ENCODE data around the gene CREG2. TPM values are rescaled to one million over a fixed set of nuclear protein-coding genes. Genes with fewer than 3 reads are reported as not detected.

The CREG2 gene
- total RNA-seq, 1 experiment from 2014 or later = 0.21 TPM

- Histone ChIP-seq H3K36me3 (ENCODE audit: control insufficient read depth, insufficient read depth, low read length) (no peaks in the 10 kb centered on the region), H3K4me1 (ENCODE audit: control insufficient read depth, insufficient read depth, low read length) (no peaks in the 10 kb centered on the region), H3K9me3 (ENCODE audit: control insufficient read depth, insufficient read depth, low read depth, low read length) (no peaks in the 10 kb centered on the region), H3K4me3 (ENCODE audit: low read depth in 2 of 2, low read length in 2 of 2) (no peak overlapping the region), H3K27me3 (ENCODE audit: control insufficient read depth, insufficient read depth, low read length) (peaks cover 17% of the 10 kb centered on the region), H3K27ac (ENCODE audit: low read length) (no peak overlapping the region)
- ChIA-PET POLR2A (no interaction called here), CTCF (interaction anchor here (1.6 kb wide), 1 partner anchor 40 kb away, joined by 8 read pairs; no protein-coding TSS in a partner anchor)
- in situ Hi-C loops (cut with HindIII; ENCODE audit: low pct_unique_long_range_greater_than_20kb, low sequenced_read_pairs) = no loop called here
- no peak for ATAC-seq
- no peak for DNase-seq (ENCODE audit: low read depth, low spot score)
- no TSS peak for BruUV-seq (replicated peaks)
- TF ChIP-seq CTCF (IDR thresholded peaks at IDR 0.05) (no peak), REST (IDR thresholded peaks at IDR 0.05; ENCODE audit: insufficient read depth in 1 of 2, low read depth in 2 of 2, low read length in 1 of 2) (no peak), SIN3A (IDR thresholded peaks at IDR 0.05; ENCODE audit: borderline replicate concordance, insufficient read depth, low read depth, low read length) (no peak), POLR2AphosphoS5 (IDR thresholded peaks at IDR 0.05; ENCODE audit: low read depth, low read length) (no peak)
- intact Hi-C loops (cut with micrococcal nuclease; ENCODE audit: unreplicated experiment) = no loop called here
Observed at GRCh38 chr2:101382442-101382841, 4.9 kb downstream of the CREG2 start.

GRCh38 chr2:101380376-101380775, 6.9 kb downstream of the CREG2 start:
- Histone ChIP-seq H3K9me3 (ENCODE audit: control insufficient read depth, insufficient read depth, low read depth, low read length) (no peaks in the 10 kb centered on the region), H3K4me3 (ENCODE audit: low read depth in 2 of 2, low read length in 2 of 2) (no peak overlapping the region), H3K27ac (ENCODE audit: low read length) (no peak overlapping the region), H3K36me3 (ENCODE audit: control insufficient read depth, insufficient read depth, low read length) (no peaks in the 10 kb centered on the region), H3K27me3 (ENCODE audit: control insufficient read depth, insufficient read depth, low read length) (peaks cover 5% of the 10 kb centered on the region), H3K4me1 (ENCODE audit: control insufficient read depth, insufficient read depth, low read length) (no peaks in the 10 kb centered on the region)
- ATAC-seq (no peak), DNase-seq (ENCODE audit: low read depth, low spot score) (no peak)
- CTCF ChIA-PET = interaction anchor here (0.6 kb wide), 1 partner anchor 437 kb away, joined by 3 read pairs; no protein-coding TSS in a partner anchor
- TF ChIP-seq SIN3A (IDR thresholded peaks at IDR 0.05; ENCODE audit: borderline replicate concordance, insufficient read depth, low read depth, low read length) (no peak), CTCF (IDR thresholded peaks at IDR 0.05) (no peak), REST (IDR thresholded peaks at IDR 0.05; ENCODE audit: insufficient read depth in 1 of 2, low read depth in 2 of 2, low read length in 1 of 2) (no peak), POLR2AphosphoS5 (IDR thresholded peaks at IDR 0.05; ENCODE audit: low read depth, low read length) (no peak), TCF7L2 (IDR thresholded peaks at IDR 0.05; ENCODE audit: low read depth, low read length) (no peak)
- no TSS peak for BruUV-seq (replicated peaks)
- POLR2A ChIA-PET = no interaction called here
- intact Hi-C loops (cut with micrococcal nuclease; ENCODE audit: unreplicated experiment) (no loop called here), in situ Hi-C loops (cut with HindIII; ENCODE audit: low pct_unique_long_range_greater_than_20kb, low sequenced_read_pairs) (no loop called here)
